ENCODE measurements around the gene CBFB.

- TF ChIP-seq POLR2AphosphoS5 (IDR thresholded peaks at IDR 0.05), result no peak
- no peak for TF ChIP-seq CTCF (IDR thresholded peaks at IDR 0.05)
- TF ChIP-seq POLR2A (IDR thresholded peaks at IDR 0.05), result no peak
These were observed 21.9 kb upstream of the CBFB start for GRCh38 chr16:67006930-67007658.

Measured in breast epithelium (tissue), 3 donors.